GM12864 (cell line): ENCODE data around the gene BTNL9.

Source experiments
- DNase-seq: peaks from one replicate; pipeline ENCODE4 v3.0.0-alpha.2; 2011; ENCODE audit warnings: low read depth
- H3K4me3 ChIP-seq: 2 replicates; pipeline ENCODE4 v1.5.1; 2011; ENCODE audit warnings: mild to moderate bottlenecking, low read depth, low read length, control low read depth
- CTCF ChIP-seq: IDR thresholded peaks from 2 replicates; pipeline ENCODE4 v1.5.1; 2011; ENCODE audit warnings: low read depth, mild to moderate bottlenecking, moderate library complexity, low read length, control low read depth, inconsistent platforms; ENCODE audit errors: missing control alignments

The BTNL9 gene

GRCh38 chr5:181024245-181025064 is 15.6 kb upstream of the BTNL9 start:
- no peak for TF ChIP-seq CTCF
- no peak overlapping the region for H3K4me3 ChIP-seq
- no peak for DNase-seq

- no peak for TF ChIP-seq CTCF
- no peak overlapping the region for H3K4me3 ChIP-seq
Observed at GRCh38 chr5:181027452-181028031, 12.5 kb upstream of the BTNL9 start.

GRCh38 chr5:181028032-181028819 is 11.8 kb upstream of the BTNL9 start:
- DNase-seq, result no peak
- no peak for TF ChIP-seq CTCF
- H3K4me3 ChIP-seq, result no peak overlapping the region

More at GRCh38 chr5:181027452-181028031, 12.5 kb upstream of the BTNL9 start:
- no peak for DNase-seq

- TF ChIP-seq CTCF, result no peak
- DNase-seq, result no peak
- H3K4me3 ChIP-seq, result no peak overlapping the region
Observed at GRCh38 chr5:181031716-181032115, 8.3 kb upstream of the BTNL9 start.

- H3K4me3 ChIP-seq, result no peak overlapping the region
- TF ChIP-seq CTCF, result no peak
- DNase-seq, result no peak
Observed at GRCh38 chr5:181035991-181036815, 3.9 kb upstream of the BTNL9 start.

GRCh38 chr5:181036816-181037364 is 3.2 kb upstream of the BTNL9 start:
- no peak for TF ChIP-seq CTCF
- no peak overlapping the region for H3K4me3 ChIP-seq

More at GRCh38 chr5:181036816-181037364, 3.2 kb upstream of the BTNL9 start:
- DNase-seq, result no peak
